ENCODE data around the gene IER5. TPM values are rescaled to one million over a fixed set of nuclear protein-coding genes. Genes with fewer than 3 reads are reported as not detected.

The IER5 gene
- total and polyA plus RNA-seq, 9 of the 15 experiments (the other 6 are each of a cell fraction or from before 2014, with no cell fraction given), result 2.4 to 32.1 (median 12.0) TPM

- TF ChIP-seq PBX2 (CRISPR knock-in tag; IDR thresholded peaks at IDR 0.05; ENCODE audit: low read depth) (no peak), PBX2 (tag; conservative IDR thresholded peaks at IDR 0.05; ENCODE audit: low read depth) (no peak), MBD2 (IDR thresholded peaks at IDR 0.05; ENCODE audit: borderline replicate concordance, low read depth) (0 out of 2 replicates have a peak, but pooled peaks have one; percentile 31), NR2C1 (IDR thresholded peaks at IDR 0.05) (no peak), NR2C1 (tag; IDR thresholded peaks at IDR 0.05) (no peak), ZNF408 (CRISPR knock-in tag; IDR thresholded peaks at IDR 0.05; ENCODE audit: low read depth) (no peak), ZEB2 (IDR thresholded peaks at IDR 0.05) (no peak), KLF16 (IDR thresholded peaks at IDR 0.05) (no peak), E2F5 (CRISPR knock-in tag; IDR thresholded peaks at IDR 0.05) (0 out of 2 replicates have a peak, but pooled peaks have one; percentile 11), ZBTB1 (CRISPR knock-in tag; IDR thresholded peaks at IDR 0.05; ENCODE audit: borderline replicate concordance, low read depth) (0 out of 2 replicates have a peak, but pooled peaks have one; percentile 52), MTF1 (CRISPR knock-in tag; IDR thresholded peaks at IDR 0.05; ENCODE audit: borderline replicate concordance) (no peak), MGA (IDR thresholded peaks at IDR 0.05) (peak; percentile 82), ZNF717 (CRISPR knock-in tag; IDR thresholded peaks at IDR 0.05) (no peak)
Observed at GRCh38 chr1:181105134-181106021, 16.9 kb downstream of the IER5 start (continued).
